Loucy (cell line): ENCODE results near the gene MGMT.

Source experiments
- H2AFZ ChIP-seq: fragments of 200-600 bp; sonication (generic); 2 replicates; pipeline ENCODE4 v1.6.0; 2016; ENCODE audit warnings: antibody characterized with exemption, mild to moderate bottlenecking, low read length, moderate library complexity
- H3F3A ChIP-seq: fragments of 200-600 bp; 2 replicates; pipeline ENCODE4 v1.6.0; 2016; ENCODE audit warnings: antibody characterized with exemption, low read depth, mild to moderate bottlenecking
- H3K27me3 ChIP-seq: fragments of 200-600 bp; sonication (generic); 2 replicates; pipeline ENCODE4 v1.6.1; 2014; ENCODE audit warnings: low read length, mild to moderate bottlenecking; ENCODE audit not compliant: insufficient read depth, poor library complexity, severe bottlenecking
- H3K36me3 ChIP-seq: fragments of 200-600 bp; sonication (generic); 2 replicates; pipeline ENCODE4 v1.6.1; 2016; ENCODE audit warnings: low read length; ENCODE audit not compliant: insufficient read depth
- H3K4me1 ChIP-seq: fragments of 200-600 bp; sonication (generic); 2 replicates; pipeline ENCODE4 v1.5.1; 2014; ENCODE audit warnings: low read length, mild to moderate bottlenecking; ENCODE audit not compliant: insufficient read depth, poor library complexity, severe bottlenecking
- H3K4me2 ChIP-seq: fragments of 200-600 bp; sonication (generic); 2 replicates; pipeline ENCODE4 v1.6.0; 2014; ENCODE audit warnings: antibody characterized with exemption, low read length, low read depth, mild to moderate bottlenecking; ENCODE audit not compliant: poor library complexity, severe bottlenecking
- H3K4me3 ChIP-seq: fragments of 200-600 bp; sonication (generic); 2 replicates; pipeline ENCODE4 v1.5.1; 2014; ENCODE audit warnings: low read length, mild to moderate bottlenecking, mixed read lengths; ENCODE audit not compliant: poor library complexity, severe bottlenecking
- H3K79me2 ChIP-seq: fragments of 200-600 bp; sonication (generic); 2 replicates; pipeline ENCODE4 v1.6.1; 2014; ENCODE audit warnings: low read length; ENCODE audit not compliant: insufficient read depth
- H3K9ac ChIP-seq: fragments of 200-600 bp; sonication (generic); 2 replicates; pipeline ENCODE4 v1.6.0; 2014; ENCODE audit warnings: mild to moderate bottlenecking, low read depth, low read length, moderate library complexity; ENCODE audit not compliant: poor library complexity, severe bottlenecking
- H3K9me2 ChIP-seq: fragments of 200-600 bp; sonication (generic); replicated peaks from 2 replicates; pipeline ENCODE4 v1.6.1; 2016; ENCODE audit warnings: low read depth, low read length, mixed read lengths
- H3K9me3 ChIP-seq: fragments of 200-600 bp; sonication (generic); 2 replicates; pipeline ENCODE4 v1.6.1; 2014; ENCODE audit warnings: mild to moderate bottlenecking, antibody characterized with exemption, low read length, low read depth; ENCODE audit not compliant: insufficient read depth
- H4K20me1 ChIP-seq: fragments of 200-600 bp; sonication (generic); 2 replicates; pipeline ENCODE4 v1.6.0; 2014; ENCODE audit warnings: antibody characterized with exemption, low read length, mild to moderate bottlenecking; ENCODE audit not compliant: insufficient read depth, poor library complexity, severe bottlenecking
- CTCF ChIP-seq: fragments of 200-600 bp; sonication (generic); conservative IDR thresholded peaks from 2 replicates; pipeline ENCODE4 v1.5.1; 2014; ENCODE audit warnings: mild to moderate bottlenecking, antibody characterized with exemption, low read length
- EZH2phosphoT487 ChIP-seq: fragments of 200-600 bp; IDR thresholded peaks from 2 replicates; pipeline ENCODE4 v1.6.1; 2018; ENCODE audit warnings: antibody characterized with exemption, mild to moderate bottlenecking, moderate library complexity, borderline replicate concordance

The MGMT gene

GRCh38 chr10:129626796-129627435, 159.9 kb downstream of the MGMT start:
- H3K9me2 ChIP-seq, result no peaks in the 10 kb centered on the region
- H3K36me3 ChIP-seq, result no peaks in the 10 kb centered on the region
- TF ChIP-seq EZH2phosphoT487 (no peak), CTCF (no peak)
- no peaks in the 10 kb centered on the region for H3K9me3 ChIP-seq
- H3F3A ChIP-seq, result no peaks in the 10 kb centered on the region
- H2AFZ ChIP-seq, result no peak overlapping the region
- no peak overlapping the region for H3K4me3 ChIP-seq
- H3K9ac ChIP-seq, result no peak overlapping the region
- H3K4me2 ChIP-seq, result no peak overlapping the region
- no peaks in the 10 kb centered on the region for H4K20me1 ChIP-seq
- H3K79me2 ChIP-seq, result no peaks in the 10 kb centered on the region
- no peaks in the 10 kb centered on the region for H3K4me1 ChIP-seq
- H3K27me3 ChIP-seq, result no peaks in the 10 kb centered on the region

GRCh38 chr10:129627442-129627841, 160.4 kb downstream of the MGMT start:
- Histone ChIP-seq H3K79me2 (no peaks in the 10 kb centered on the region), H3K9ac (no peak overlapping the region), H3K27me3 (no peaks in the 10 kb centered on the region), H3K4me1 (no peaks in the 10 kb centered on the region), H3K4me3 (no peak overlapping the region), H3K4me2 (no peak overlapping the region), H3F3A (no peaks in the 10 kb centered on the region), H3K9me3 (no peaks in the 10 kb centered on the region), H3K9me2 (no peaks in the 10 kb centered on the region), H4K20me1 (no peaks in the 10 kb centered on the region), H2AFZ (no peak overlapping the region), H3K36me3 (no peaks in the 10 kb centered on the region)
- TF ChIP-seq EZH2phosphoT487, result no peak
- no peak for TF ChIP-seq CTCF

GRCh38 chr10:129628823-129629222, 161.8 kb downstream of the MGMT start:
- Histone ChIP-seq H4K20me1 (no peaks in the 10 kb centered on the region), H3K79me2 (no peaks in the 10 kb centered on the region), H3K9me3 (no peaks in the 10 kb centered on the region), H3K4me2 (no peak overlapping the region), H2AFZ (no peak overlapping the region), H3F3A (no peaks in the 10 kb centered on the region), H3K4me3 (no peak overlapping the region), H3K36me3 (no peaks in the 10 kb centered on the region), H3K9ac (no peak overlapping the region), H3K4me1 (peaks cover 8% of the 10 kb centered on the region), H3K27me3 (no peaks in the 10 kb centered on the region), H3K9me2 (no peaks in the 10 kb centered on the region)
- TF ChIP-seq CTCF (no peak), EZH2phosphoT487 (no peak)
